Measurements from ENCODE around the gene C15orf62.

DNA sequence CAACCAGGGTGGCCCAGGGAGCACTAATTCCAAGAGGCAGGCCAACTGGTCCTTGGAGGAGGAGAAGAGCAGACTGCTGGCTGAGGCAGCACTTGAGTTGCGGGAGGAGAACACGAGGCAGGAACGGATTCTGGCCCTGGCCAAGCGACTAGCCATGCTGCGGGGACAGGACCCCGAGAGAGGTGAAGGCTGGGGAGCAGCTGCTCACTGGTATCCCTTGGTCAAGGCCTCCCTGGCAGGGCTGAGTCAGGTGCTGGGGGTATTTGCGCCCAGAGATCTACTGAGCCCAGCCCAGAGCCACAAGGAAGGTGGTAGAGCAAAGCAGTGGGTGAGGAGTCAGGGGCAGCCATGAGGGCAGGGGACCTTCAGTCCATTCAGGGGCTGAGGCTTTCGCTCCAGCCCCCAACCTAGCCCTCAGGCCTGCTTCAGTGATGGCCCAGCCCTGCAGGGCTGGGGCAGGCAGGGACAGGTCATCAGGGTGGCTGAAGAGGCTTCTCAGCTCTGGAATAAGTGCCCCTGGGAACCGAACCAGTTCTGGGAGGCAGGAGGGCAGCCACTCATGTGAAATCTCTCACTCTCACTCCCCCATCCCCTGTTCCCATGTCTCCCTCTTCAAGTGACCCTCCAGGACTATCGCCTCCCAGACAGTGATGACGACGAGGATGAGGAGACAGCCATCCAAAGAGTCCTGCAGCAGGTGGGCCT lies 43.1 kb downstream of the C15orf62 start:
- TF ChIP-seq, protein P1, sequence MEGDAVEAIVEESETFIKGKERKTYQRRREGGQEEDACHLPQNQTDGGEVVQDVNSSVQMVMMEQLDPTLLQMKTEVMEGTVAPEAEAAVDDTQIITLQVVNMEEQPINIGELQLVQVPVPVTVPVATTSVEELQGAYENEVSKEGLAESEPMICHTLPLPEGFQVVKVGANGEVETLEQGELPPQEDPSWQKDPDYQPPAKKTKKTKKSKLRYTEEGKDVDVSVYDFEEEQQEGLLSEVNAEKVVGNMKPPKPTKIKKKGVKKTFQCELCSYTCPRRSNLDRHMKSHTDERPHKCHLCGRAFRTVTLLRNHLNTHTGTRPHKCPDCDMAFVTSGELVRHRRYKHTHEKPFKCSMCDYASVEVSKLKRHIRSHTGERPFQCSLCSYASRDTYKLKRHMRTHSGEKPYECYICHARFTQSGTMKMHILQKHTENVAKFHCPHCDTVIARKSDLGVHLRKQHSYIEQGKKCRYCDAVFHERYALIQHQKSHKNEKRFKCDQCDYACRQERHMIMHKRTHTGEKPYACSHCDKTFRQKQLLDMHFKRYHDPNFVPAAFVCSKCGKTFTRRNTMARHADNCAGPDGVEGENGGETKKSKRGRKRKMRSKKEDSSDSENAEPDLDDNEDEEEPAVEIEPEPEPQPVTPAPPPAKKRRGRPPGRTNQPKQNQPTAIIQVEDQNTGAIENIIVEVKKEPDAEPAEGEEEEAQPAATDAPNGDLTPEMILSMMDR (IDR thresholded peaks at IDR 0.05), result no peak
- TF ChIP-seq FOSL2 (IDR thresholded peaks at IDR 0.05; ENCODE audit: borderline replicate concordance, low read depth) (no peak), EP300 (IDR thresholded peaks at IDR 0.05; ENCODE audit: borderline replicate concordance in 1 of 2, low read depth in 1 of 2, low read length in 1 of 2) (no peak), FOXJ3 (CRISPR knock-in tag; IDR thresholded peaks at IDR 0.05) (no peak), RCOR1 (IDR thresholded peaks at IDR 0.05; ENCODE audit: low read length) (no peak), YY1 (IDR thresholded peaks at IDR 0.05; ENCODE audit: low read depth) (no peak)
- TF ChIP-seq, protein P2, sequence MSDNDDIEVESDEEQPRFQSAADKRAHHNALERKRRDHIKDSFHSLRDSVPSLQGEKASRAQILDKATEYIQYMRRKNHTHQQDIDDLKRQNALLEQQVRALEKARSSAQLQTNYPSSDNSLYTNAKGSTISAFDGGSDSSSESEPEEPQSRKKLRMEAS (IDR thresholded peaks at IDR 0.05; ENCODE audit: low read depth), result no peak
- TF ChIP-seq, protein P3, sequence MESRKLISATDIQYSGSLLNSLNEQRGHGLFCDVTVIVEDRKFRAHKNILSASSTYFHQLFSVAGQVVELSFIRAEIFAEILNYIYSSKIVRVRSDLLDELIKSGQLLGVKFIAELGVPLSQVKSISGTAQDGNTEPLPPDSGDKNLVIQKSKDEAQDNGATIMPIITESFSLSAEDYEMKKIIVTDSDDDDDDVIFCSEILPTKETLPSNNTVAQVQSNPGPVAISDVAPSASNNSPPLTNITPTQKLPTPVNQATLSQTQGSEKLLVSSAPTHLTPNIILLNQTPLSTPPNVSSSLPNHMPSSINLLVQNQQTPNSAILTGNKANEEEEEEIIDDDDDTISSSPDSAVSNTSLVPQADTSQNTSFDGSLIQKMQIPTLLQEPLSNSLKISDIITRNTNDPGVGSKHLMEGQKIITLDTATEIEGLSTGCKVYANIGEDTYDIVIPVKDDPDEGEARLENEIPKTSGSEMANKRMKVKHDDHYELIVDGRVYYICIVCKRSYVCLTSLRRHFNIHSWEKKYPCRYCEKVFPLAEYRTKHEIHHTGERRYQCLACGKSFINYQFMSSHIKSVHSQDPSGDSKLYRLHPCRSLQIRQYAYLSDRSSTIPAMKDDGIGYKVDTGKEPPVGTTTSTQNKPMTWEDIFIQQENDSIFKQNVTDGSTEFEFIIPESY (IDR thresholded peaks at IDR 0.05; ENCODE audit: borderline replicate concordance, low read depth), result no peak

Data from SK-N-SH (cell line).